HEK293T (cell line): Measurements from ENCODE around the gene MYL9.

Source experiments
- ARNT ChIP-seq: fragments of 450-650 bp; IDR thresholded peaks from 2 replicates; pipeline ENCODE4 v1.6.1; 2017; ENCODE audit warnings: mild to moderate bottlenecking
- BHLHE40 ChIP-seq: fragments of 450-650 bp; IDR thresholded peaks from 2 replicates; pipeline ENCODE4 v1.6.1; 2016; ENCODE audit warnings: mild to moderate bottlenecking, moderate library complexity, borderline replicate concordance
- CTBP1 ChIP-seq: fragments of 450-650 bp; IDR thresholded peaks from 2 replicates; pipeline ENCODE4 v1.6.1; 2016; ENCODE audit warnings: borderline replicate concordance
- ELF4 ChIP-seq: fragments of 450-650 bp; IDR thresholded peaks from 2 replicates; pipeline ENCODE4 v1.6.1; 2017; ENCODE audit warnings: antibody characterized with exemption
- FOXA1 ChIP-seq: fragments of 450-650 bp; IDR thresholded peaks from 2 replicates; pipeline ENCODE4 v1.6.1; 2016; ENCODE audit warnings: mild to moderate bottlenecking
- FOXK2 ChIP-seq: fragments of 450-650 bp; IDR thresholded peaks from 2 replicates; pipeline ENCODE4 v1.6.1; 2016; ENCODE audit warnings: mild to moderate bottlenecking
- FOXM1 ChIP-seq: fragments of 450-650 bp; IDR thresholded peaks from 2 replicates; pipeline ENCODE4 v1.6.1; 2017; ENCODE audit warnings: mild to moderate bottlenecking, borderline replicate concordance
- HDGF ChIP-seq: fragments of 450-650 bp; IDR thresholded peaks from 2 replicates; pipeline ENCODE4 v1.6.1; 2017; ENCODE audit warnings: antibody characterized with exemption, borderline replicate concordance
- L3MBTL2 ChIP-seq: fragments of 450-650 bp; conservative IDR thresholded peaks from 2 replicates; pipeline ENCODE4 v1.6.1; 2016; ENCODE audit warnings: mild to moderate bottlenecking
- NFRKB ChIP-seq: fragments of 450-650 bp; IDR thresholded peaks from 2 replicates; pipeline ENCODE4 v1.6.1; 2016; ENCODE audit warnings: mild to moderate bottlenecking, moderate library complexity
- SP1 ChIP-seq: fragments of 450-650 bp; IDR thresholded peaks from 2 replicates; pipeline ENCODE4 v1.6.1; 2017
- SUZ12 ChIP-seq: fragments of 450-650 bp; IDR thresholded peaks from 2 replicates; pipeline ENCODE4 v1.6.1; 2016; ENCODE audit warnings: mild to moderate bottlenecking
- TARDBP ChIP-seq: fragments of 450-650 bp; IDR thresholded peaks from 2 replicates; pipeline ENCODE4 v1.6.1; 2016

GRCh38 chr20:36491901-36492617, 49.3 kb upstream of the MYL9 start:
- TF ChIP-seq FOXM1 (no peak), SP1 (no peak), ELF4 (no peak), FOXK2 (no peak), FOXA1 (no peak), BHLHE40 (no peak), TARDBP (no peak), NFRKB (no peak), SUZ12 (no peak), HDGF (no peak), CTBP1 (no peak), ARNT (no peak), L3MBTL2 (no peak)
